H1 (cell line): ENCODE data around the gene CTF1. TPM values are rescaled to one million over a fixed set of nuclear protein-coding genes. Genes with fewer than 3 reads are reported as not detected.

Source experiments
- CTCF ChIA-PET: fragments of 300-600 bp; sonication (Branson Sonifier 250); formaldehyde crosslinking; loops from one replicate; lab custom pipeline; 2021; ENCODE audit not compliant: partially characterized antibody; lab: Charles Lee
- POLR2A ChIA-PET: fragments of 300-600 bp; sonication (Branson Sonifier 250); formaldehyde crosslinking; loops from one replicate; lab custom pipeline; 2021; ENCODE audit warnings: inconsistent platforms; ENCODE audit not compliant: partially characterized antibody; lab: Charles Lee
- DNase-seq, 2 experiments: peaks; one replicate each; pipeline versions ENCODE4 v3.0.0 to v3.0.0-alpha.2; 2010 to 2022; ENCODE audit warnings: low spot score in 2 of 2, low read depth in 1 of 2, mixed read lengths in 1 of 2
- FAIRE-seq: peaks from 2 replicates; lab custom pipeline; 2011; peaks lifted over from hg19 to GRCh38; lab: Jason Lieb, UNC
- H2AFZ ChIP-seq: 2 replicates; pipeline ENCODE4 v1.8.1; 2012; ENCODE audit warnings: low read length, inconsistent platforms
- H2AK5ac ChIP-seq: 2 replicates; pipeline ENCODE4 v1.6.1; 2013; ENCODE audit warnings: low read depth, low read length
- H2BK120ac ChIP-seq: replicated peaks from 2 replicates; pipeline ENCODE3; 2013; ENCODE audit warnings: low read depth, low read length, inconsistent platforms
- H2BK12ac ChIP-seq: 2 replicates; pipeline ENCODE4 v1.6.1; 2013; ENCODE audit warnings: low read depth, low read length
- H2BK15ac ChIP-seq: 2 replicates; pipeline ENCODE4 v1.6.1; 2013; ENCODE audit warnings: low read length
- H2BK20ac ChIP-seq: 2 replicates; pipeline ENCODE4 v1.6.1; 2013; ENCODE audit warnings: low read length
- H2BK5ac ChIP-seq: 2 replicates; pipeline ENCODE4 v1.6.1; 2013; ENCODE audit warnings: low read depth, low read length
- H3K14ac ChIP-seq: 2 replicates; pipeline ENCODE4 v1.6.1; 2013; ENCODE audit warnings: inconsistent platforms; ENCODE audit not compliant: insufficient read length
- H3K18ac ChIP-seq: 2 replicates; pipeline ENCODE4 v1.6.1; 2013; ENCODE audit warnings: low read length; ENCODE audit errors: extremely low read depth
- H3K23ac ChIP-seq: 2 replicates; pipeline ENCODE4 v1.6.1; 2013; ENCODE audit warnings: inconsistent platforms; ENCODE audit not compliant: insufficient read length
- H3K23me2 ChIP-seq: 2 replicates; pipeline ENCODE4 v1.6.1; 2013; ENCODE audit warnings: low read depth, low read length
- H3K27ac ChIP-seq: 2 replicates; pipeline ENCODE4 v1.6.1; 2011; ENCODE audit warnings: low read depth, low read length, inconsistent platforms
- H3K27me3 ChIP-seq, 4 experiments: replicated peaks in 1 of 4; 1 replicate in 1 of 4; 2 replicates in 3 of 4; pipeline versions ENCODE4 v1.6.1 to v1.8.1; 2011 to 2013; ENCODE audit warnings: low read length in 3 of 4, mild to moderate bottlenecking in 3 of 4, inconsistent platforms in 2 of 4, mixed read lengths in 2 of 4, moderate library complexity in 1 of 4; ENCODE audit not compliant: control insufficient read depth in 3 of 4, insufficient read depth in 3 of 4; ENCODE audit errors: extremely low read depth in 1 of 4
- H3K36me3 ChIP-seq, 4 experiments: 2 replicates each; pipeline versions ENCODE4 v1.6.1 to v1.8.1; 2011 to 2013; ENCODE audit warnings: mild to moderate bottlenecking in 4 of 4, low read length in 3 of 4, moderate library complexity in 2 of 4, control low read depth in 1 of 4, inconsistent platforms in 1 of 4; ENCODE audit not compliant: insufficient read depth in 4 of 4, control insufficient read depth in 2 of 4
- H3K4ac ChIP-seq: replicated peaks from 2 replicates; pipeline ENCODE3; 2013; ENCODE audit warnings: low read length, low read depth, mixed read lengths, inconsistent platforms; ENCODE audit not compliant: insufficient read length
- H3K4me1 ChIP-seq, 4 experiments: replicated peaks in 1 of 4; 1 replicate in 1 of 4; 2 replicates in 3 of 4; pipeline versions ENCODE4 v1.6.1 to v1.8.1; 2011 to 2013; ENCODE audit warnings: low read length in 3 of 4, inconsistent platforms in 2 of 4, mixed read lengths in 1 of 4; ENCODE audit not compliant: insufficient read depth in 4 of 4, control insufficient read depth in 3 of 4
- H3K4me2 ChIP-seq, 2 experiments: 2 replicates each; pipeline versions ENCODE4 v1.6.1 to v1.8.1; 2011 to 2013; ENCODE audit warnings: low read depth in 2 of 2, low read length in 2 of 2, control low read depth in 1 of 2, inconsistent platforms in 1 of 2, mild to moderate bottlenecking in 1 of 2; ENCODE audit not compliant: insufficient read depth in 1 of 2
- H3K4me3 ChIP-seq, 4 experiments: fragments of 200-600, 300-600 bp in 1 of 4; sonication (generic), shearing (Covaris generic), sonication (Bioruptor Twin) in 1 of 4; 2 replicates each; pipeline versions ENCODE4 v1.5.1 to v1.8.1; 2011 to 2016; ENCODE audit warnings: low read length in 4 of 4, low read depth in 3 of 4, control low read depth in 2 of 4, inconsistent platforms in 2 of 4, mild to moderate bottlenecking in 2 of 4, mixed read lengths in 1 of 4, moderate library complexity in 1 of 4; ENCODE audit not compliant: insufficient read depth in 2 of 4; ENCODE audit errors: extremely low read depth in 1 of 4
- H3K56ac ChIP-seq: replicated peaks from 2 replicates; pipeline ENCODE3; 2013; ENCODE audit warnings: low read depth, mild to moderate bottlenecking, mixed read lengths, low read length, inconsistent platforms; ENCODE audit not compliant: insufficient read length
- H3K79me1 ChIP-seq: 2 replicates; pipeline ENCODE4 v1.6.1; 2013; ENCODE audit warnings: low read depth, low read length, control low read depth
- H3K79me2 ChIP-seq, 2 experiments: 2 replicates each; pipeline versions ENCODE4 v1.6.1 to v1.8.1; 2012 to 2013; ENCODE audit warnings: low read length in 2 of 2, mild to moderate bottlenecking in 2 of 2, inconsistent platforms in 1 of 2; ENCODE audit not compliant: insufficient read depth in 2 of 2, control insufficient read depth in 1 of 2
- H3K9ac ChIP-seq, 4 experiments: replicated peaks in 1 of 4; 1 replicate in 1 of 4; 2 replicates in 3 of 4; pipeline versions ENCODE4 v1.6.1 to v1.8.1; 2011 to 2013; ENCODE audit warnings: low read depth in 3 of 4, low read length in 3 of 4, control low read depth in 2 of 4, mild to moderate bottlenecking in 2 of 4, moderate library complexity in 2 of 4, inconsistent platforms in 1 of 4; ENCODE audit errors: extremely low read depth in 1 of 4
- H3K9me3 ChIP-seq, 2 experiments: 2 replicates each; pipeline versions ENCODE4 v1.6.1 to v1.8.1; 2012 to 2013; ENCODE audit warnings: mild to moderate bottlenecking in 2 of 2, moderate library complexity in 2 of 2, control low read depth in 1 of 2, inconsistent platforms in 1 of 2, low read depth in 1 of 2, low read length in 1 of 2, mixed read lengths in 1 of 2; ENCODE audit not compliant: insufficient read depth in 2 of 2
- H4K20me1 ChIP-seq, 2 experiments: replicated peaks in 1 of 2; 2 replicates each; pipeline versions ENCODE3 to v1.8.1; 2011 to 2013; ENCODE audit warnings: inconsistent platforms in 2 of 2, low read length in 2 of 2, mild to moderate bottlenecking in 1 of 2; ENCODE audit not compliant: insufficient read depth in 2 of 2, control insufficient read depth in 1 of 2
- H4K5ac ChIP-seq: 2 replicates; pipeline ENCODE4 v1.6.1; 2013; ENCODE audit warnings: low read length, low read depth, mixed read lengths, inconsistent platforms; ENCODE audit not compliant: insufficient read length
- H4K8ac ChIP-seq: 2 replicates; pipeline ENCODE4 v1.8.0; 2013; ENCODE audit warnings: mild to moderate bottlenecking, moderate library complexity, low read length, inconsistent platforms; ENCODE audit not compliant: insufficient read depth; ENCODE audit errors: extremely low read depth
- H4K91ac ChIP-seq: replicated peaks from 2 replicates; pipeline ENCODE3; 2013; ENCODE audit warnings: low read length, mixed read lengths, inconsistent platforms; ENCODE audit not compliant: insufficient read length
- ATF3 ChIP-seq: IDR thresholded peaks from 2 replicates; pipeline ENCODE4 v1.6.1; 2011; ENCODE audit warnings: low read depth, mild to moderate bottlenecking, low read length; ENCODE audit not compliant: insufficient read depth
- CTCF ChIP-seq, 3 experiments: IDR thresholded peaks; 1 replicate in 2 of 3; 2 replicates in 1 of 3; pipeline versions ENCODE4 v1.5.1 to v1.6.1; 2011; ENCODE audit warnings: low read length in 3 of 3, mild to moderate bottlenecking in 3 of 3, inconsistent platforms in 2 of 3, low read depth in 1 of 3, moderate library complexity in 1 of 3; ENCODE audit not compliant: insufficient read depth in 1 of 3; ENCODE audit errors: control extremely low read depth in 1 of 3
- FOSL1 ChIP-seq: IDR thresholded peaks from 2 replicates; pipeline ENCODE4 v1.6.1; 2011; ENCODE audit warnings: mild to moderate bottlenecking, low read depth, low read length, moderate library complexity; ENCODE audit not compliant: insufficient read depth
- HDAC2 ChIP-seq, 2 experiments: fragments of 300-600 bp in 1 of 2; sonication (generic) in 1 of 2; IDR thresholded peaks; 2 replicates each; pipeline ENCODE4 v1.6.1; 2011 to 2012; ENCODE audit warnings: low read depth in 2 of 2, low read length in 2 of 2, mild to moderate bottlenecking in 2 of 2, moderate library complexity in 2 of 2, borderline replicate concordance in 1 of 2, inconsistent platforms in 1 of 2
- KDM5A ChIP-seq: fragments of 200-600 bp; IDR thresholded peaks from 2 replicates; pipeline ENCODE4 v1.7.1; 2012; ENCODE audit warnings: mild to moderate bottlenecking, low read length, inconsistent platforms, mixed read lengths
- POLR2AphosphoS5 ChIP-seq: IDR thresholded peaks from 2 replicates; pipeline ENCODE4 v1.6.1; 2011; ENCODE audit warnings: low read depth, low read length
- POU5F1 ChIP-seq: IDR thresholded peaks from 2 replicates; pipeline ENCODE4 v1.6.1; 2011; ENCODE audit warnings: low read depth, mild to moderate bottlenecking, low read length, moderate library complexity
- RAD21 ChIP-seq, 2 experiments: IDR thresholded peaks in 1 of 2; conservative IDR thresholded peaks in 1 of 2; 2 replicates each; pipeline ENCODE4 v1.6.1; 2011; ENCODE audit warnings: low read depth in 2 of 2, low read length in 2 of 2, improper control_type of control experiment in 1 of 2, inconsistent platforms in 1 of 2, mild to moderate bottlenecking in 1 of 2, moderate library complexity in 1 of 2
- SIRT6 ChIP-seq: IDR thresholded peaks from one replicate; pipeline ENCODE4 v1.7.1; 2012; ENCODE audit warnings: low read length, inconsistent platforms
- TBP ChIP-seq: IDR thresholded peaks from 2 replicates; pipeline ENCODE4 v1.6.1; 2011; ENCODE audit warnings: low read depth, low read length, improper control_type of control experiment
- WGBS, 2 experiments: shearing (Covaris generic) in 1 of 2; methylation state at CpG; one replicate each; pipeline versions ENCODE4 v1.1.6 to v1.1.7; 2013 to 2015; ENCODE audit warnings: low lambda C conversion rate in 2 of 2, mixed read lengths in 2 of 2, inconsistent platforms in 1 of 2, low coverage in 1 of 2, missing lambda C conversion rate in 1 of 2; ENCODE audit not compliant: insufficient replicate concordance in 2 of 2, insufficient coverage in 1 of 2, insufficient read length in 1 of 2; ENCODE audit errors: extremely low coverage in 1 of 2, missing lambda C conversion rate in 1 of 2; 5-methylcytosine and 5-hydroxymethylcytosine counted together
- polyA plus RNA-seq, 7 experiments: library from polyadenylated mRNA; depleted of rRNA in 3 of 7; stranded (reverse) in 5 of 7; unstranded in 2 of 7; fragments of >200 nt in 5 of 7; fragments of 200-250 nt in 2 of 7; gene quantifications; 1 replicate in 5 of 7; 2 replicates in 1 of 7; 4 replicates in 1 of 7; pipeline versions ENCODE4 v1.2.1 to v1.2.3, GENCODE V29; 2011 to 2013; ENCODE audit warnings: missing spikeins in 2 of 7, mixed read lengths in 2 of 7
- total RNA-seq: library from RNA; stranded (reverse); fragmentation: NEBNext Ultra II Directional; extraction: Animal tissue kit (Norgen Biotek cat#: 25700); gene quantifications from 2 replicates; pipeline ENCODE4 v1.2.1, GENCODE V29; 2021

The CTF1 gene
- total and polyA plus RNA-seq, 2 of the 8 experiments (the other 6 are each of a cell fraction or from before 2014, with no cell fraction given), result 0.97 to 3.4 TPM

- H3K23me2 ChIP-seq, result no peaks in the 10 kb centered on the region
- H4K20me1 ChIP-seq, result no peaks in the 10 kb centered on the region
- no peaks in the 10 kb centered on the region for H3K79me1 ChIP-seq
- H4K91ac ChIP-seq, result no peak overlapping the region
- FAIRE-seq, result no peak
- no peak overlapping the region for H4K8ac ChIP-seq
- no peak overlapping the region for H2BK120ac ChIP-seq
- H2BK5ac ChIP-seq, result no peak overlapping the region
- no peaks in the 10 kb centered on the region for H3K4me1 ChIP-seq
- no peak for DNase-seq
- H3K27me3 ChIP-seq, result peaks cover 0 to 9% (median 5%) of the 10 kb centered on the region in 4 experiments; a peak in 5 of 7 replicates
- H2AFZ ChIP-seq, result no peak overlapping the region
- no peak overlapping the region for H3K4me3 ChIP-seq
- no peaks in the 10 kb centered on the region for H3K9me3 ChIP-seq
- no peak overlapping the region for H4K5ac ChIP-seq
- no peak overlapping the region for H3K27ac ChIP-seq
- no peak overlapping the region for H2BK20ac ChIP-seq
- H3K79me2 ChIP-seq, result no peaks in the 10 kb centered on the region
- H3K4me2 ChIP-seq, result no peak overlapping the region
- no peak overlapping the region for H2BK15ac ChIP-seq
- no peak overlapping the region for H2AK5ac ChIP-seq
- no peaks in the 10 kb centered on the region for H3K36me3 ChIP-seq
- ChIA-PET POLR2A (interaction anchor here (0.7 to 1.2 kb wide), 2 partner anchors 9 to 10 kb away, joined by 3 read pairs; no protein-coding TSS in a partner anchor), CTCF (interaction anchor here (0.5 to 3.6 kb wide), 7 partner anchors 9 to 86 kb away, joined by 3 to 22 read pairs (median 5); no protein-coding TSS in a partner anchor)
- no peak overlapping the region for H3K14ac ChIP-seq
- H3K23ac ChIP-seq, result no peak overlapping the region
- H3K9ac ChIP-seq, result no peak overlapping the region
- H3K18ac ChIP-seq, result no peak overlapping the region
- 93% methylated on average over 5 of the region's 5 CpGs; no CpG with 5 or more reads in 1 of the 2 experiments for WGBS, 2 experiments
- H2BK12ac ChIP-seq, result no peak overlapping the region
- H3K4ac ChIP-seq, result no peak overlapping the region
- no peak overlapping the region for H3K56ac ChIP-seq
- TF ChIP-seq SIRT6 (no peak), FOSL1 (no peak), HDAC2 (IDR thresholded peaks at IDR 0.05; ENCODE audit: borderline replicate concordance in 1 of 2, low read depth in 2 of 2, low read length in 2 of 2) (no peak), CTCF (IDR thresholded peaks at IDR 0.05; ENCODE audit: control extremely low read depth in 1 of 3, insufficient read depth in 1 of 3, low read depth in 1 of 3, low read length in 3 of 3) (peak in 2 of 3 experiments; percentile 23 to 40; a peak in 2 of 4 replicates), TBP (no peak), RAD21 (IDR thresholded peaks at IDR 0.05 in 1 of 2, conservative IDR thresholded peaks at IDR 0.05 in 1 of 2; ENCODE audit: low read depth in 2 of 2, low read length in 2 of 2) (peak; percentile 28 to 29; a peak in 2 of 4 replicates), POLR2AphosphoS5 (no peak), ATF3 (no peak), POU5F1 (no peak), KDM5A (no peak)
Observed at GRCh38 chr16:30867747-30868146, 28.7 kb upstream of the CTF1 start.
